ENCODE results near the gene SAMMSON.

The SAMMSON gene

DNA sequence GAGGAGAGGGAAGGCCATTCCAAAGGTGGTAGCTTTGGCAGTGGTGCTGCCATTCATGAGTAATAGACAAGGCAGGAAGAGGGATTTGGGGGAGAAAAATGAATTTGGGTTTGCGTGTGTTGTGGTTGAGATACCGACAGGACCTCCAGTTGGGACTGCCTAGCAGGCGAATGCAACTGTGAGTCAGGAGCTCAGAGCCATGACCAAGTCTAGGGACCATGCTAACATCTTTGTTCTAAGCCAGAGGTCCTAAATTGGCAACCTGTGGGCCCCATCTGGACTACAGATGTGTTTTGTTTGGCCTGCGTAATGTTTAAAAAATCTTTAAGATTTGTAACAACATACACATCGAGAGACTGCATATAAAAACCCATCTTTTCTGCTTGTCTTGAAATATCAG is 61.6 kb downstream of the SAMMSON start:
- ChIA-PET CTCF (interaction anchor here (0.8 kb wide), 1 partner anchor 10 kb away, joined by 3 read pairs; no protein-coding TSS in a partner anchor), POLR2A (no interaction called here)
- Histone ChIP-seq H3K27ac (ENCODE audit: extremely low read depth, low read depth, low read length) (no peak overlapping the region), H3K36me3 (ENCODE audit: control insufficient read depth in 2 of 2, insufficient read depth in 1 of 2, low read length in 2 of 2) (no peaks in the 10 kb centered on the region), H3K4me1 (ENCODE audit: control insufficient read depth, insufficient read depth, low read length) (no peaks in the 10 kb centered on the region), H3K4me3 (ENCODE audit: low read depth, low read length) (no peak overlapping the region), H3K9me3 (ENCODE audit: control insufficient read depth, insufficient read depth, low read depth, low read length) (no peaks in the 10 kb centered on the region)
- no peak for TF ChIP-seq ZNF157 (tag by site-specific recombination; IDR thresholded peaks at IDR 0.05)
- TF ChIP-seq RBAK (tag by site-specific recombination; IDR thresholded peaks at IDR 0.05): no peak
- TF ChIP-seq GFI1B (tag by site-specific recombination; IDR thresholded peaks at IDR 0.05): no peak
- TF ChIP-seq, protein P1, sequence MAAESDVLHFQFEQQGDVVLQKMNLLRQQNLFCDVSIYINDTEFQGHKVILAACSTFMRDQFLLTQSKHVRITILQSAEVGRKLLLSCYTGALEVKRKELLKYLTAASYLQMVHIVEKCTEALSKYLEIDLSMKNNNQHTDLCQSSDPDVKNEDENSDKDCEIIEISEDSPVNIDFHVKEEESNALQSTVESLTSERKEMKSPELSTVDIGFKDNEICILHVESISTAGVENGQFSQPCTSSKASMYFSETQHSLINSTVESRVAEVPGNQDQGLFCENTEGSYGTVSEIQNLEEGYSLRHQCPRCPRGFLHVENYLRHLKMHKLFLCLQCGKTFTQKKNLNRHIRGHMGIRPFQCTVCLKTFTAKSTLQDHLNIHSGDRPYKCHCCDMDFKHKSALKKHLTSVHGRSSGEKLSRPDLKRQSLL (tag by site-specific recombination; IDR thresholded peaks at IDR 0.05): no peak
- TF ChIP-seq ZNF777 (tag by site-specific recombination; IDR thresholded peaks at IDR 0.05; ENCODE audit: borderline replicate concordance): no peak
- TF ChIP-seq, protein P2, sequence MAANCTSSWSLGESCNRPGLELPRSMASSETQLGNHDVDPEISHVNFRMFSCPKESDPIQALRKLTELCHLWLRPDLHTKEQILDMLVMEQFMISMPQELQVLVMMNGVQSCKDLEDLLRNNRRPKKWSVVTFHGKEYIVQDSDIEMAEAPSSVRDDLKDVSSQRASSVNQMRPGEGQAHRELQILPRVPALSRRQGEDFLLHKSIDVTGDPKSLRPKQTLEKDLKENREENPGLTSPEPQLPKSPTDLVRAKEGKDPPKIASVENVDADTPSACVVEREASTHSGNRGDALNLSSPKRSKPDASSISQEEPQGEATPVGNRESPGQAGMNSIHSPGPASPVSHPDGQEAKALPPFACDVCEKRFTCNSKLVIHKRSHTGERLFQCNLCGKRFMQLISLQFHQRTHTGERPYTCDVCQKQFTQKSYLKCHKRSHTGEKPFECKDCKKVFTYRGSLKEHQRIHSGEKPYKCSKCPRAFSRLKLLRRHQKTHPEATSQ (tag by site-specific recombination; IDR thresholded peaks at IDR 0.05): no peak
- TF ChIP-seq ZBTB1 (tag by site-specific recombination; IDR thresholded peaks at IDR 0.05): no peak
- TF ChIP-seq, protein P3, sequence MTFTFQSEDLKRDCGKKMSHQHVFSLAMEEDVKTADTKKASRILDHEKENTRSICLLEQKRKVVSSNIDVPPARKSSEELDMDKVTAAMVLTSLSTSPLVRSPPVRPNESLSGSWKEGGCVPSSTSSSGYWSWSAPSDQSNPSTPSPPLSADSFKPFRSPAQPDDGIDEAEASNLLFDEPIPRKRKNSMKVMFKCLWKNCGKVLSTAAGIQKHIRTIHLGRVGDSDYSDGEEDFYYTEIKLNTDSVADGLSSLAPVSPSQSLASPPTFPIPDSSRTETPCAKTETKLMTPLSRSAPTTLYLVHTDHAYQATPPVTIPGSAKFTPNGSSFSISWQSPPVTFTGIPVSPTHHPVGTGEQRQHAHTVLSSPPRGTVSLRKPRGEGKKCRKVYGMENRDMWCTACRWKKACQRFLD (tag by site-specific recombination; IDR thresholded peaks at IDR 0.05): no peak
- no peak for TF ChIP-seq ZSCAN16 (tag by site-specific recombination; IDR thresholded peaks at IDR 0.05)
- no peak for TF ChIP-seq ZNF670 (tag by site-specific recombination; IDR thresholded peaks at IDR 0.05; ENCODE audit: low read depth)
- no peak for TF ChIP-seq ZFP37 (tag by site-specific recombination; IDR thresholded peaks at IDR 0.05)
- no peak for TF ChIP-seq ZNF2 (tag by site-specific recombination; IDR thresholded peaks at IDR 0.05)
- TF ChIP-seq SP2 (tag by site-specific recombination; IDR thresholded peaks at IDR 0.05): no peak
- TF ChIP-seq ZNF830 (tag by site-specific recombination; IDR thresholded peaks at IDR 0.05; ENCODE audit: low read depth): no peak
- TF ChIP-seq ZNF174 (tag by site-specific recombination; IDR thresholded peaks at IDR 0.05): no peak
- no peak for TF ChIP-seq ZNF501 (tag by site-specific recombination; IDR thresholded peaks at IDR 0.05)
- TF ChIP-seq ZNF596 (tag by site-specific recombination; IDR thresholded peaks at IDR 0.05): no peak
- TF ChIP-seq ZNF621 (tag by site-specific recombination; IDR thresholded peaks at IDR 0.05): no peak

DNA sequence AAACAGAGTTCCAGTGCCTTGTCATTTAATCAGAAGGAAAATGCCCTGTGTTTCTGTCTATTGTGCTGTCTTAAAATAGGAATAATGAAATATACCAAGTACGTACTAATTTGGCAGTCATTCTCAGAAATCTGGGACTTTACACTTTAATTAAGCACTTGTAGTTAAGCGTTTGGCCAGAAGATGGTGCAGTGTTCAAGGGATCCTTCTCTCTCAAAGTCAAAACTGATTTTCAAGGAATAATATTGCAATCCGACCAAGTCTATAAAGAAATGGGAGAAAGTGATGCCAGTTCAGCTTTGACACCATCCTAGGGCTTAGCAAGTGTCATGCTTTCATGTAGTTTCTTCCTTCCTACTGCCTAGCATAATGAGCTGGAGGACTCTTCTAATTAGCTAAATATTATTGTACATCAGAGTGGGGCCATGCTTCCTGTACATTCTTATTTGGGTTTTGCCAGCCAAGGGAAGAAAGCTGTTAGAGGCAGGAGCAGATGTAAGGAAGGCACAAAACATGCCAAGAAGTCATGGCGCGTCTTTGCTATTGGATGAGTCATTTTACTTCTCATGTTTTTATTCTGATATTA is 64.8 kb downstream of the SAMMSON start:
- no peaks in the 10 kb centered on the region for H3K36me3 ChIP-seq (ENCODE audit: control insufficient read depth in 2 of 2, insufficient read depth in 1 of 2, low read length in 2 of 2)
- H3K4me3 ChIP-seq (ENCODE audit: low read depth, low read length): no peak overlapping the region
- TF ChIP-seq FEZF1 (tag by site-specific recombination; IDR thresholded peaks at IDR 0.05): no peak
- TF ChIP-seq ZNF23 (tag by site-specific recombination; IDR thresholded peaks at IDR 0.05; ENCODE audit: borderline replicate concordance): no peak
- no peak for TF ChIP-seq ZBTB17 (tag by site-specific recombination; IDR thresholded peaks at IDR 0.05)
- TF ChIP-seq, protein P4, sequence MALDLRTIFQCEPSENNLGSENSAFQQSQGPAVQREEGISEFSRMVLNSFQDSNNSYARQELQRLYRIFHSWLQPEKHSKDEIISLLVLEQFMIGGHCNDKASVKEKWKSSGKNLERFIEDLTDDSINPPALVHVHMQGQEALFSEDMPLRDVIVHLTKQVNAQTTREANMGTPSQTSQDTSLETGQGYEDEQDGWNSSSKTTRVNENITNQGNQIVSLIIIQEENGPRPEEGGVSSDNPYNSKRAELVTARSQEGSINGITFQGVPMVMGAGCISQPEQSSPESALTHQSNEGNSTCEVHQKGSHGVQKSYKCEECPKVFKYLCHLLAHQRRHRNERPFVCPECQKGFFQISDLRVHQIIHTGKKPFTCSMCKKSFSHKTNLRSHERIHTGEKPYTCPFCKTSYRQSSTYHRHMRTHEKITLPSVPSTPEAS (tag by site-specific recombination; IDR thresholded peaks at IDR 0.05): no peak
- TF ChIP-seq, protein P5, sequence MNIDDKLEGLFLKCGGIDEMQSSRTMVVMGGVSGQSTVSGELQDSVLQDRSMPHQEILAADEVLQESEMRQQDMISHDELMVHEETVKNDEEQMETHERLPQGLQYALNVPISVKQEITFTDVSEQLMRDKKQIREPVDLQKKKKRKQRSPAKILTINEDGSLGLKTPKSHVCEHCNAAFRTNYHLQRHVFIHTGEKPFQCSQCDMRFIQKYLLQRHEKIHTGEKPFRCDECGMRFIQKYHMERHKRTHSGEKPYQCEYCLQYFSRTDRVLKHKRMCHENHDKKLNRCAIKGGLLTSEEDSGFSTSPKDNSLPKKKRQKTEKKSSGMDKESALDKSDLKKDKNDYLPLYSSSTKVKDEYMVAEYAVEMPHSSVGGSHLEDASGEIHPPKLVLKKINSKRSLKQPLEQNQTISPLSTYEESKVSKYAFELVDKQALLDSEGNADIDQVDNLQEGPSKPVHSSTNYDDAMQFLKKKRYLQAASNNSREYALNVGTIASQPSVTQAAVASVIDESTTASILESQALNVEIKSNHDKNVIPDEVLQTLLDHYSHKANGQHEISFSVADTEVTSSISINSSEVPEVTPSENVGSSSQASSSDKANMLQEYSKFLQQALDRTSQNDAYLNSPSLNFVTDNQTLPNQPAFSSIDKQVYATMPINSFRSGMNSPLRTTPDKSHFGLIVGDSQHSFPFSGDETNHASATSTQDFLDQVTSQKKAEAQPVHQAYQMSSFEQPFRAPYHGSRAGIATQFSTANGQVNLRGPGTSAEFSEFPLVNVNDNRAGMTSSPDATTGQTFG (tag by site-specific recombination; IDR thresholded peaks at IDR 0.05; ENCODE audit: borderline replicate concordance): no peak
- TF ChIP-seq, protein P6, sequence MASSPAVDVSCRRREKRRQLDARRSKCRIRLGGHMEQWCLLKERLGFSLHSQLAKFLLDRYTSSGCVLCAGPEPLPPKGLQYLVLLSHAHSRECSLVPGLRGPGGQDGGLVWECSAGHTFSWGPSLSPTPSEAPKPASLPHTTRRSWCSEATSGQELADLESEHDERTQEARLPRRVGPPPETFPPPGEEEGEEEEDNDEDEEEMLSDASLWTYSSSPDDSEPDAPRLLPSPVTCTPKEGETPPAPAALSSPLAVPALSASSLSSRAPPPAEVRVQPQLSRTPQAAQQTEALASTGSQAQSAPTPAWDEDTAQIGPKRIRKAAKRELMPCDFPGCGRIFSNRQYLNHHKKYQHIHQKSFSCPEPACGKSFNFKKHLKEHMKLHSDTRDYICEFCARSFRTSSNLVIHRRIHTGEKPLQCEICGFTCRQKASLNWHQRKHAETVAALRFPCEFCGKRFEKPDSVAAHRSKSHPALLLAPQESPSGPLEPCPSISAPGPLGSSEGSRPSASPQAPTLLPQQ (tag by site-specific recombination; IDR thresholded peaks at IDR 0.05): no peak
- peak; percentile 61 for TF ChIP-seq ZNF654 (tag by site-specific recombination; IDR thresholded peaks at IDR 0.05; ENCODE audit: low read depth)
- no peak for TF ChIP-seq SP7 (tag by site-specific recombination; IDR thresholded peaks at IDR 0.05)
- H3K27ac ChIP-seq (ENCODE audit: extremely low read depth, low read depth, low read length): no peak overlapping the region
- POLR2A ChIA-PET: no interaction called here
- no peaks in the 10 kb centered on the region for H3K9me3 ChIP-seq (ENCODE audit: control insufficient read depth, insufficient read depth, low read depth, low read length)
- no peaks in the 10 kb centered on the region for H3K4me1 ChIP-seq (ENCODE audit: control insufficient read depth, insufficient read depth, low read length)
- CTCF ChIA-PET: interaction anchor here (0.6 to 1.8 kb wide), 15 partner anchors 12 to 1593 kb away, joined by 3 to 9 read pairs (median 3); no protein-coding TSS in a partner anchor
